ENCODE measurements around the gene GNAT1.

GNAT1 gene

GRCh38 chr3:50229490-50229889 is 38.1 kb downstream of the GNAT1 start:
- no peak for DNase-seq (ENCODE audit: extremely low read depth, insufficient read length)
- no peaks in the 10 kb centered on the region for H3K36me3 ChIP-seq (ENCODE audit: control insufficient read depth, insufficient read depth, low read length)
- TF ChIP-seq CTCF (IDR thresholded peaks at IDR 0.05; ENCODE audit: insufficient read depth, low read length, poor library complexity, severe bottlenecking) = no peak
- no peak overlapping the region for H3K4me3 ChIP-seq (replicated peaks; ENCODE audit: low read depth, low read length)
- H3K27me3 ChIP-seq (replicated peaks; ENCODE audit: control insufficient read depth, insufficient read depth, low read length) = no peaks in the 10 kb centered on the region; the same call in 1 of the 2 replicates

- H3K4me3 ChIP-seq (replicated peaks; ENCODE audit: low read depth, low read length) = no peak overlapping the region
Observed at GRCh38 chr3:50230104-50230793, 38.8 kb downstream of the GNAT1 start.

GRCh38 chr3:50230794-50231125 is 39.4 kb downstream of the GNAT1 start:
- no peak for TF ChIP-seq CTCF (IDR thresholded peaks at IDR 0.05; ENCODE audit: insufficient read depth, low read length, poor library complexity, severe bottlenecking)
- no peak for DNase-seq (ENCODE audit: extremely low read depth, insufficient read length)
- Histone ChIP-seq H3K4me3 (replicated peaks; ENCODE audit: low read depth, low read length) (no peak overlapping the region), H3K36me3 (ENCODE audit: control insufficient read depth, insufficient read depth, low read length) (no peaks in the 10 kb centered on the region), H3K27me3 (replicated peaks; ENCODE audit: control insufficient read depth, insufficient read depth, low read length) (no peaks in the 10 kb centered on the region)

More at GRCh38 chr3:50230104-50230793, 38.8 kb downstream of the GNAT1 start:
- TF ChIP-seq CTCF (IDR thresholded peaks at IDR 0.05; ENCODE audit: insufficient read depth, low read length, poor library complexity, severe bottlenecking) = no peak
- Histone ChIP-seq H3K36me3 (ENCODE audit: control insufficient read depth, insufficient read depth, low read length) (no peaks in the 10 kb centered on the region), H3K27me3 (replicated peaks; ENCODE audit: control insufficient read depth, insufficient read depth, low read length) (no peaks in the 10 kb centered on the region; the same call in 1 of the 2 replicates)
- no peak for DNase-seq (ENCODE audit: extremely low read depth, insufficient read length)

GRCh38 chr3:50231581-50231980 is 40.2 kb downstream of the GNAT1 start:
- Histone ChIP-seq H3K27me3 (replicated peaks; ENCODE audit: control insufficient read depth, insufficient read depth, low read length) (no peaks in the 10 kb centered on the region), H3K4me3 (replicated peaks; ENCODE audit: low read depth, low read length) (no peak overlapping the region), H3K36me3 (ENCODE audit: control insufficient read depth, insufficient read depth, low read length) (no peaks in the 10 kb centered on the region)
- DNase-seq (ENCODE audit: extremely low read depth, insufficient read length) = no peak
- no peak for TF ChIP-seq CTCF (IDR thresholded peaks at IDR 0.05; ENCODE audit: insufficient read depth, low read length, poor library complexity, severe bottlenecking)

- TF ChIP-seq CTCF (IDR thresholded peaks at IDR 0.05; ENCODE audit: insufficient read depth, low read length, poor library complexity, severe bottlenecking) = no peak
- no peaks in the 10 kb centered on the region for H3K27me3 ChIP-seq (replicated peaks; ENCODE audit: control insufficient read depth, insufficient read depth, low read length)
- no peak for DNase-seq (ENCODE audit: extremely low read depth, insufficient read length)
- no peaks in the 10 kb centered on the region for H3K36me3 ChIP-seq (ENCODE audit: control insufficient read depth, insufficient read depth, low read length)
- H3K4me3 ChIP-seq (replicated peaks; ENCODE audit: low read depth, low read length) = no peak overlapping the region
Observed at GRCh38 chr3:50232303-50232702, 40.9 kb downstream of the GNAT1 start.

- DNase-seq (ENCODE audit: extremely low read depth, insufficient read length) = no peak
- no peak for TF ChIP-seq CTCF (IDR thresholded peaks at IDR 0.05; ENCODE audit: insufficient read depth, low read length, poor library complexity, severe bottlenecking)
- Histone ChIP-seq H3K36me3 (ENCODE audit: control insufficient read depth, insufficient read depth, low read length) (no peaks in the 10 kb centered on the region), H3K4me3 (replicated peaks; ENCODE audit: low read depth, low read length) (no peak overlapping the region), H3K27me3 (replicated peaks; ENCODE audit: control insufficient read depth, insufficient read depth, low read length) (no peaks in the 10 kb centered on the region)
Observed at GRCh38 chr3:50233176-50233575, 41.8 kb downstream of the GNAT1 start.

Data from GM06990 (cell line).